ENCODE data around the gene SLC43A3. TPM values are rescaled to one million over a fixed set of nuclear protein-coding genes. Genes with fewer than 3 reads are reported as not detected.

Gene SLC43A3
- 83.4 and 140 TPM in 2 replicates for total RNA-seq (2012; rRNA removed)

DNA sequence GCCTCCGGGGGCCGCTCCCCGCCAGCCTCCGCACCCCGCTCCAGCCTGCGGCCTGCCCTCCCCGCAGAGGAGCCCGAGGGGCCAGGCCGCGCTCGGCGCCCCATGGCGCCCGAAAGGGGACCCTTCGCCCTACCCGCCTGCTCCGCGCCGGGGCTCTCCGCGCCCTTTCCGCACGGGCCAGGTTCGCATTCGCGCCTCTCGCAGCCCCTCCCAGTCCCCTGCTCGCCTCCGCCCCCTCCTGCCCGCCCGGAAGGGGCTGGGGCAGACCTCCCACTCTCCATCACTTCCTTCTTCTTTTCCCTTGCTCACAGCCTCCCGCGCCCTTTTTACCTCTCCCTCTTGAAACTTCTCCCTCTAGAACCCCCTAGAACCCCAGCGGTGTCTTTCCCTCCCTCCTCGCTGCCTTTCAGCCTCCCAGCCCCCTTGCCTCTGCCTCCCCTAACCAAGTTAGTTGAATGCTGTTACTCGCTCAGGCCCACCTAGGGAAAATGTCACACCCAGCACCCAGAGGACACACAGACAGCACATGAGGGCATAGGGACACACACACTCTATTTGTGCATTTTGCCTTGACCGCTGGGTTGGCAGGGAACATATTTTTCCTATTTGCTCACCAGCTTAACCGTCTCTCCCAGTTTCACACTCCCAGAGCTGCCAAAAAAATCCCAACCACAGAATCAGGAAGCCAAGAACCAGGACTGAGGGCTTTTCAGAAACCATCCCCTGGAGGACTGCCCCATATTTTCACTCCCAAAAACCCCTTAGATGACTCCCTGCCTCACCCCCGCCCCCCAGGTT lies at the start of gene SLC43A3:
Gene SLC43A3, minus strand, starts transcription at position 193 of the 798 bp plus-strand sequence. CDS start 949 bp downstream, outside the sequence.
- peak within 1 kb of the TSS; percentile 73 for H3K4me3 ChIP-seq (ENCODE audit: low read length)
- H3K4me1 ChIP-seq (ENCODE audit: control insufficient read depth, insufficient read depth, low read length) = peaks cover 44% of the 10 kb centered on the region
- peak within 1 kb of the TSS; percentile 70 for H3K4me2 ChIP-seq (ENCODE audit: low read length)
- H3K9me3 ChIP-seq (replicated peaks; ENCODE audit: low read length) = no peaks in the 10 kb centered on the region
- H3K36me3 ChIP-seq (ENCODE audit: insufficient read depth, low read length) = peaks cover 10% of the 10 kb centered on the region
- peak within 1 kb of the TSS; percentile 72 for H3K9ac ChIP-seq (ENCODE audit: low read depth, low read length)
- H3K27me3 ChIP-seq (ENCODE audit: control insufficient read depth, insufficient read depth, low read length) = no peaks in the 10 kb centered on the region

DNA sequence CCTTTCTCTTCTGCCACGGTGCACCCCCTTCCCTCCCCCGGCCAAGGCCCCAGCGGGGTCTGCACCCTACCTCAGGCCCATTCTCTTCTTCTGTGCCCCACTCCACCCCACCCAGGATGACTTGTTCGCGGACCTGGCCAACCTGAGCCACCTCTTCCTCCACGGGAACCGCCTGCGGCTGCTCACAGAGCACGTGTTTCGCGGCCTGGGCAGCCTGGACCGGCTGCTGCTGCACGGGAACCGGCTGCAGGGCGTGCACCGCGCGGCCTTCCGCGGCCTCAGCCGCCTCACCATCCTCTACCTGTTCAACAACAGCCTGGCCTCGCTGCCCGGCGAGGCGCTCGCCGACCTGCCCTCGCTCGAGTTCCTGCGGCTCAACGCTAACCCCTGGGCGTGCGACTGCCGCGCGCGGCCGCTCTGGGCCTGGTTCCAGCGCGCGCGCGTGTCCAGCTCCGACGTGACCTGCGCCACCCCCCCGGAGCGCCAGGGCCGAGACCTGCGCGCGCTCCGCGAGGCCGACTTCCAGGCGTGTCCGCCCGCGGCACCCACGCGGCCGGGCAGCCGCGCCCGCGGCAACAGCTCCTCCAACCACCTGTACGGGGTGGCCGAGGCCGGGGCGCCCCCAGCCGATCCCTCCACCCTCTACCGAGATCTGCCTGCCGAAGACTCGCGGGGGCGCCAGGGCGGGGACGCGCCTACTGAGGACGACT lies 49.3 kb upstream of the SLC43A3 start:
- Histone ChIP-seq H3K4me2 (ENCODE audit: low read length) (peak overlapping the region; percentile 85), H3K4me3 (ENCODE audit: low read length) (peak overlapping the region; percentile 62), H3K9me3 (replicated peaks; ENCODE audit: low read length) (no peaks in the 10 kb centered on the region), H3K4me1 (ENCODE audit: control insufficient read depth, insufficient read depth, low read length) (peaks cover 10% of the 10 kb centered on the region), H3K9ac (ENCODE audit: low read depth, low read length) (peak overlapping the region; percentile 48), H3K36me3 (ENCODE audit: insufficient read depth, low read length) (no peaks in the 10 kb centered on the region), H3K27me3 (ENCODE audit: control insufficient read depth, insufficient read depth, low read length) (peaks cover 51% of the 10 kb centered on the region)

DNA sequence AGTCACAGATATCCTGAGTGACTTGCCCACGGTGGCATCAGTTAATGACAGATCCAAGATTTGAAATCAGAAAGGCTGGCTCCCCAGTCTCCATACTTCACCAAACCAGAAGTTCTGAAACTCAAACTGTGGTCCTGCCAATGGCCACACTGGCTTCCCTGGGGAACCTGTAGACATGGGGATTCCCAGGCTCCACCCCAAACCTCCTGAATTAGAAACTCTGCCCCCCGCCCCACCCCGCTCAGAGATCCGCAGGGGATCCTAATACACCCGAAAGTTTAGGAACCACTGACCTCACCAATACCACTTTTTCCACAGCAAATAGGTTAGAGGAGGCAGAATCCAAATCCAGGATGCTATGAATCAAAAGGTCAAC lies 48.7 kb upstream of the SLC43A3 start:
- Histone ChIP-seq H3K9ac (ENCODE audit: low read depth, low read length) (no peak overlapping the region), H3K4me1 (ENCODE audit: control insufficient read depth, insufficient read depth, low read length) (peaks cover 10% of the 10 kb centered on the region), H3K27me3 (ENCODE audit: control insufficient read depth, insufficient read depth, low read length) (peaks cover 47% of the 10 kb centered on the region), H3K4me2 (ENCODE audit: low read length) (peak overlapping the region; percentile 85), H3K4me3 (ENCODE audit: low read length) (no peak overlapping the region), H3K36me3 (ENCODE audit: insufficient read depth, low read length) (no peaks in the 10 kb centered on the region), H3K9me3 (replicated peaks; ENCODE audit: low read length) (no peaks in the 10 kb centered on the region)

DNA sequence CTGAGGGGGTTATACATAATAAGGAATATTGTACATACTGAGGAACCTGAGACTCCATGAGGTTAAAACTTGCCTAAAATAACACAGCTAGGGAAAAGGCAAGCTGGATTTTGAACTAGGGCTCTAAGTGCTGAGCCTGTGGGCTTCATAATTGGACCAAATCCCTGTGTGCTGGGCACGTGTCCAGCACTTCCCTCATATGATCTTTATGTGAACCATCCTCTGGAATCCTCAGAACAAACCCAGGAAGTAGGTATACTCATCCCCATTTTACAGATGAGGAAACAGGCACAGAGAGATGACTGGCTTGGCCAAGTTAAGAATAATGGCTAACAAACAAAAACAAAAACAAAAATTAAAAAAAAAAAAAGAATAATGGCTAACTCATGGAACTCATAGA lies 48.3 kb upstream of the SLC43A3 start:
- no peak overlapping the region for H3K9ac ChIP-seq (ENCODE audit: low read depth, low read length)
- no peaks in the 10 kb centered on the region for H3K9me3 ChIP-seq (replicated peaks; ENCODE audit: low read length)
- no peak overlapping the region for H3K4me3 ChIP-seq (ENCODE audit: low read length)

DNA sequence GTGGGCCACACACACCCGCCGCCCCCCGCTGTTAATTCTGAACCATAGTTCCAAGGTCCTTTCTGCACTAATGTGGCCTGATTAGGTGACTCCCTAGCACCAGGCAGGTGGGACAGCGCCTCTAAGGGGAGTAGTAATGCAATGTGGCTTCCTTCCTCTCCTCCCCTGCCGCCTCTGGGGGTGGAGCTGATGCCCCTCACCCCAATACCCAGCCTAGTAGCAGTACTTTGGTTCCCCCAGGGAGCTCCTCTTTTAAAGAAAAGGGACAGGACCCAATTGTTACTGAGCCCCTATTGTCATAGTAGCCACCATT lies 47.8 kb upstream of the SLC43A3 start:
- H3K4me3 ChIP-seq (ENCODE audit: low read length) = no peak overlapping the region
- H3K9ac ChIP-seq (ENCODE audit: low read depth, low read length) = no peak overlapping the region
- no peak overlapping the region for H3K4me2 ChIP-seq (ENCODE audit: low read length)
- H3K27me3 ChIP-seq (ENCODE audit: control insufficient read depth, insufficient read depth, low read length) = peaks cover 49% of the 10 kb centered on the region
- H3K9me3 ChIP-seq (replicated peaks; ENCODE audit: low read length) = no peaks in the 10 kb centered on the region
- H3K36me3 ChIP-seq (ENCODE audit: insufficient read depth, low read length) = no peaks in the 10 kb centered on the region
- peaks cover 10% of the 10 kb centered on the region for H3K4me1 ChIP-seq (ENCODE audit: control insufficient read depth, insufficient read depth, low read length)

More for the DNA sequence above, 48.3 kb upstream of the SLC43A3 start:
- Histone ChIP-seq H3K4me1 (ENCODE audit: control insufficient read depth, insufficient read depth, low read length) (peaks cover 10% of the 10 kb centered on the region), H3K4me2 (ENCODE audit: low read length) (no peak overlapping the region), H3K36me3 (ENCODE audit: insufficient read depth, low read length) (no peaks in the 10 kb centered on the region), H3K27me3 (ENCODE audit: control insufficient read depth, insufficient read depth, low read length) (peaks cover 46% of the 10 kb centered on the region)

DNA sequence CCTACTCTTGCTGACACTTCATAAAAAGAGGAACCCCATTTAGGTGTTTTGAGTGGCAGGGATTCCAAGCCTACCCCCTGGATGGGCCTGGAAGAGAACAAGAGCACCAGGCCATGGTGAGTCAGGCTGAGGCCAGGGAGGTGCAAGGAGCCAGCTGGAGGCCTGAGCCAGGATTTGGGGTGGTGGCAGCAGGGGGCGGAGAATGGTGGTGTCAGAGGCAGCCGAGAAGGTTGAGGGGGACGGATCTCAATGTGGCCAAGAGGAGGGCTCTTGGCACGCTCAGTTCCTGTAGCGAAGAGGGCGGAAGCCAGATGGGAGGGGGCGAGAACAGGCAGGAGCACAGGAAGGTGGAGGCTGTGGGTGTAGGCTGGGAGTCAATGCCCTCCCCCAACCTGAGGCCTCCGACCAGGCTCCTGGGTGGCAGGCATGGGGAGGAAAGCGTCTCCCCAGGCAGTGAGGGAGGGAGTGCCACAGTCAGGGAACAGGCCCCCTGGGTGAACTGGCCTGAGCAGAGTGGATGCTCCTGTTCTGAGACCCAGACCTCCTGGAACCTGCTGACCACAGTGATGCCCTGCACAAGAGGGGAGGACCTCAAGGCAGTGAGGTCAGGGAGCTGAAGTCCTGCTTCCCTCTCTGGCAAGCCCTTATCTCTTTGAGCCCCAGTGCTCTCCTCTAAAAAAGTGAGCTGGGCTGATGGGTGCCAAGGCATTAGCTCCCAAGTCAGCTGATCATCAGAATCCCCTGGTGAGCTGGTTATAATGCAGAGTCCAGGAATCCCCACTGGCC lies 47.3 kb upstream of the SLC43A3 start:
- H3K4me3 ChIP-seq (ENCODE audit: low read length) = no peak overlapping the region

DNA sequence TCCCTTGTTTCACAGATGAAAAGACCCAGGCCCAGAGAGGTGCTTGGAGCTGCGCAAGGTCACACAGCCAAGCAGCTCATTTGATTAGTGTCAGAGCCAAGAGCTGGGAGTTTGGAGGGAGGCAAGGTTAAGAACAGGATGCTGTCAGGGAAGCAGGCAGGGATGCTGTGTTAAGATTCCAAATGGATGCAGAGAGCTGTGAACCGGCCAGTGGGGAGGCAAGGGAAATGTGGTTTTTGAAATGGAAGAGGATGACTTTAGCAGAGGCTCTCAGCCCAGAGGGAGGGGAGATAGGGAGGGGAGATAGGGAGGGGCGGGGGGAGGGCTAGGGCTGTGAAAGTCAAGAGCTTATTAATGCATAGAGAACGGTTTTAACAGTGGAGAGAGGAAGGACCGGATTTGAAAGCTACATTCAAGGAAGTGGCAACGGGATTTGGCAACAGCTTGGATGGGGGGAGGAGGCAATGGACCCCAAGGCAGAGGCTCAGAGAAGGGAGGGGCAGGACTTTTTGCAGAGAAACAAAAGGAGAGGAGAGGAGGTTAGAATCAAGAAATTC lies 46.4 kb upstream of the SLC43A3 start:
- peaks cover 56% of the 10 kb centered on the region for H3K27me3 ChIP-seq (ENCODE audit: control insufficient read depth, insufficient read depth, low read length)
- H3K9me3 ChIP-seq (replicated peaks; ENCODE audit: low read length) = no peaks in the 10 kb centered on the region
- peaks cover 10% of the 10 kb centered on the region for H3K4me1 ChIP-seq (ENCODE audit: control insufficient read depth, insufficient read depth, low read length)
- H3K9ac ChIP-seq (ENCODE audit: low read depth, low read length) = no peak overlapping the region
- H3K36me3 ChIP-seq (ENCODE audit: insufficient read depth, low read length) = no peaks in the 10 kb centered on the region
- H3K4me3 ChIP-seq (ENCODE audit: low read length) = no peak overlapping the region
- H3K4me2 ChIP-seq (ENCODE audit: low read length) = no peak overlapping the region

More for the DNA sequence above, 47.3 kb upstream of the SLC43A3 start:
- Histone ChIP-seq H3K4me1 (ENCODE audit: control insufficient read depth, insufficient read depth, low read length) (peaks cover 10% of the 10 kb centered on the region), H3K36me3 (ENCODE audit: insufficient read depth, low read length) (no peaks in the 10 kb centered on the region), H3K9ac (ENCODE audit: low read depth, low read length) (no peak overlapping the region), H3K9me3 (replicated peaks; ENCODE audit: low read length) (no peaks in the 10 kb centered on the region), H3K4me2 (ENCODE audit: low read length) (no peak overlapping the region), H3K27me3 (ENCODE audit: control insufficient read depth, insufficient read depth, low read length) (peaks cover 53% of the 10 kb centered on the region)

DNA sequence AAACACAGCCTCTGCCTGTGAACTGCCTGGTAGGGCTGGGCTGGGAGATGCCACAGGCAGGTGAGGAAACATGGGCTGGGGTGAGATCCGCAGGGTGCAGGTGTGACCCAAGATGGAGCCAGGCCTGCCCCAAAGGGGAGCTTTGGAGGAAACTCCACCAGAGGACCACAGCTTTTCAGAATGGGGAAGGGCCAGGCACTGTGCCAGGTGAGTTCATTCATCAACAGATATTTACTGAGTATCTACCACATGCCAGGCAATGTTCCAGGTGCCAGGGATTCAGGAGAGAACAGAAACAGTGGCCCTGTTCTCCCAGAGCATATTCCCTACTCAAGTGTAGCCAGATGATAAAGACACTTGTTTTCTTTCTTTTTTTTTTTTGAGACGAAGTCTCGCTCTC lies 44.6 kb upstream of the SLC43A3 start:
- H3K9me3 ChIP-seq (replicated peaks; ENCODE audit: low read length) = no peaks in the 10 kb centered on the region
- H3K9ac ChIP-seq (ENCODE audit: low read depth, low read length) = no peak overlapping the region
- H3K4me2 ChIP-seq (ENCODE audit: low read length) = no peak overlapping the region
- peaks cover 48% of the 10 kb centered on the region for H3K27me3 ChIP-seq (ENCODE audit: control insufficient read depth, insufficient read depth, low read length)
- no peaks in the 10 kb centered on the region for H3K36me3 ChIP-seq (ENCODE audit: insufficient read depth, low read length)
- H3K4me3 ChIP-seq (ENCODE audit: low read length) = no peak overlapping the region
- H3K4me1 ChIP-seq (ENCODE audit: control insufficient read depth, insufficient read depth, low read length) = peaks cover 7% of the 10 kb centered on the region

DNA sequence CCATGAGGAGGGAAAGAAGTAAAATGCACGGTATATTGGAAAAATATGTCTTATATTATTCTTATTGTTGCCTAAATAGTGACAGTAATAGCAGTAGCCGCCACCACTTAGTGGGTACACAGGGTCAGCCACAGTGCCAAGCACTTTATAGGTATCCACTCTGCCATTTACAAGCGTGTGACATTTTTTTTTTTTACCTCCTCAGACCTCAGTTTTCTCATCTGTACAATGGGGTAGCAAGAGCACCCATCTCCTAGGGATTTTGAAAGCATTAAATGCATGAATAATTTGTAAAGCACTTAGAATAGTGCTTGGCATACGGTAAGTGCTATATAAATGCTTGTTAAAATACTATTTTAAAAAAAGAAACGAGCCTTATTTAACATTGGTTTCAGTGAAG lies 42.3 kb upstream of the SLC43A3 start:
- Histone ChIP-seq H3K4me3 (ENCODE audit: low read length) (no peak overlapping the region), H3K27me3 (ENCODE audit: control insufficient read depth, insufficient read depth, low read length) (peaks cover 39% of the 10 kb centered on the region), H3K9me3 (replicated peaks; ENCODE audit: low read length) (no peaks in the 10 kb centered on the region), H3K4me2 (ENCODE audit: low read length) (no peak overlapping the region), H3K4me1 (ENCODE audit: control insufficient read depth, insufficient read depth, low read length) (no peaks in the 10 kb centered on the region), H3K36me3 (ENCODE audit: insufficient read depth, low read length) (no peaks in the 10 kb centered on the region), H3K9ac (ENCODE audit: low read depth, low read length) (no peak overlapping the region)

DNA sequence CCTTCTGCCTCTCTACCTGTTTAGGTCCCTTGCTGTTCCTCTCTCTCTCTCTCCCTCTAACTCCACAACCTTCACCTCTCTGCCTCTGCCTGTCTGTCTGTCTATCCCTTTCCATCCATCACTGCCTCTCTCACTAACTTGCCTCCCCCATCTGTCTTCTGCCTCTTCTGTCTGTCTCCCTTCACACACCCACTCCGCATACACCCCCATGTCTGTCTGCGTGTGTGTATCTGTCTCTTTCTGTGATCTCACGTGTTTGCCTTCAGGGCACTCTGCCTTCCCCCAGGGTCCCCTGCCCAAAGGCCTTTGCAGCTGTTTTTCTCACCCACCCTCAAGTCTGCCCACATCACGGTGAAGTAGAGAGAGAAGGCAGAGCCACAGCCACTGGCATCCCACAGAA lies 41.4 kb upstream of the SLC43A3 start:
- Histone ChIP-seq H3K9ac (ENCODE audit: low read depth, low read length) (no peak overlapping the region), H3K4me3 (ENCODE audit: low read length) (no peak overlapping the region), H3K36me3 (ENCODE audit: insufficient read depth, low read length) (no peaks in the 10 kb centered on the region), H3K4me1 (ENCODE audit: control insufficient read depth, insufficient read depth, low read length) (no peaks in the 10 kb centered on the region), H3K4me2 (ENCODE audit: low read length) (no peak overlapping the region), H3K9me3 (replicated peaks; ENCODE audit: low read length) (no peaks in the 10 kb centered on the region), H3K27me3 (ENCODE audit: control insufficient read depth, insufficient read depth, low read length) (peaks cover 46% of the 10 kb centered on the region)

DNA sequence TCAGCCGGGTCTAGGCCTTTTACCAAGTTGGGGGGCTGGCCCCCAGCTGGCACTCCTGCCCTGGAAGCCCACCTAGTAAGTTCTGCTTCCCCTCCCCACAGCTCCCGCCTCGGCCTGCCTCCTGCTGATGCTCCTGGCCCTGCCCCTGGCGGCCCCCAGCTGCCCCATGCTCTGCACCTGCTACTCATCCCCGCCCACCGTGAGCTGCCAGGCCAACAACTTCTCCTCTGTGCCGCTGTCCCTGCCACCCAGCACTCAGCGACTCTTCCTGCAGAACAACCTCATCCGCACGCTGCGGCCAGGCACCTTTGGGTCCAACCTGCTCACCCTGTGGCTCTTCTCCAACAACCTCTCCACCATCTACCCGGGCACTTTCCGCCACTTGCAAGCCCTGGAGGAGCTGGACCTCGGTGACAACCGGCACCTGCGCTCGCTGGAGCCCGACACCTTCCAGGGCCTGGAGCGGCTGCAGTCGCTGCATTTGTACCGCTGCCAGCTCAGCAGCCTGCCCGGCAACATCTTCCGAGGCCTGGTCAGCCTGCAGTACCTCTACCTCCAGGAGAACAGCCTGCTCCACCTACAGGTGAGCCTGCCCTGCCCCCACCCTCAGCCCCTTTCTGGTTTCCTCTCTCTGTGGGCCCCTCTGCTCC lies 40.7 kb upstream of the SLC43A3 start:
- Histone ChIP-seq H3K4me2 (ENCODE audit: low read length) (no peak overlapping the region), H3K36me3 (ENCODE audit: insufficient read depth, low read length) (no peaks in the 10 kb centered on the region), H3K9me3 (replicated peaks; ENCODE audit: low read length) (no peaks in the 10 kb centered on the region), H3K4me1 (ENCODE audit: control insufficient read depth, insufficient read depth, low read length) (no peaks in the 10 kb centered on the region), H3K9ac (ENCODE audit: low read depth, low read length) (no peak overlapping the region), H3K27me3 (ENCODE audit: control insufficient read depth, insufficient read depth, low read length) (peaks cover 52% of the 10 kb centered on the region), H3K4me3 (ENCODE audit: low read length) (no peak overlapping the region)

All from skeletal muscle satellite cell (primary cell).